Measurements from ENCODE around the gene TOMM7. TPM values are rescaled to one million over a fixed set of nuclear protein-coding genes. Genes with fewer than 3 reads are reported as not detected.
"Not testable (repeated sequence)": the region's sequence is repeated elsewhere in the genome, so short reads cannot be mapped to it uniquely, and the experiment has no call there.

TOMM7 gene
- total and polyA plus RNA-seq, 5 experiments from 2014 or later = 309 to 780 (median 462) TPM

- Mint-ChIP-seq H3K27me3 (no peaks in the 10 kb centered on the region), H3K4me1 (peaks cover 12 to 24% (median 17%) of the 10 kb centered on the region in 4 donors), H3K36me3 (peaks cover 0 to 58% (median 4%) of the 10 kb centered on the region in 3 donors), H3K4me3 (no peak overlapping the region), H3K27ac (peak overlapping the region in 2 of 10 donors; percentile 44 to 63), H3K9me3 (no peaks in the 10 kb centered on the region)
- DNase-seq (no peak), ATAC-seq (no peak)
- POLR2A ChIA-PET = no interaction called here
Observed at GRCh38 chr7:22811746-22812280, 10.8 kb downstream of the TOMM7 start.

GRCh38 chr7:22810843-22811242, 11.8 kb downstream of the TOMM7 start:
- peak overlapping the region in 7 of 10 donors; percentile 29 to 67 (median 50) for H3K27ac Mint-ChIP-seq
- no peak overlapping the region for H3K4me3 Mint-ChIP-seq
- H3K9me3 Mint-ChIP-seq = no peaks in the 10 kb centered on the region
- no peaks in the 10 kb centered on the region for H3K27me3 Mint-ChIP-seq
- peaks cover 0 to 49% (median 4%) of the 10 kb centered on the region in 3 donors for H3K36me3 Mint-ChIP-seq
- ATAC-seq = no peak
- peaks cover 5 to 15% (median 11%) of the 10 kb centered on the region in 4 donors for H3K4me1 Mint-ChIP-seq
- DNase-seq = no peak
- POLR2A ChIA-PET = interaction anchor here (1.4 kb wide), 1 partner anchor 12 kb away, joined by 5 read pairs; the partner anchor contains the start of gene TOMM7

- H3K27ac Mint-ChIP-seq = peak overlapping the region in 3 of 10 donors; percentile 26 to 48 (median 31)
- POLR2A ChIA-PET = interaction anchor here (1.4 kb wide), 1 partner anchor 13 kb away, joined by 5 read pairs; the partner anchor contains the start of gene TOMM7
Observed at GRCh38 chr7:22809902-22810642, 12.6 kb downstream of the TOMM7 start.

GRCh38 chr7:22808140-22808539, 14.5 kb downstream of the TOMM7 start:
- peaks cover 0 to 1% (median 0%) of the 10 kb centered on the region in 5 donors for H3K27me3 Mint-ChIP-seq
- H3K9me3 Mint-ChIP-seq = no peaks in the 10 kb centered on the region
- ATAC-seq = no peak
- POLR2A ChIA-PET = no interaction called here
- peak overlapping the region in 2 of 10 donors; percentile 22 for H3K27ac Mint-ChIP-seq
- DNase-seq = no peak
- peaks cover 0 to 5% (median 2%) of the 10 kb centered on the region in 4 donors for H3K4me1 Mint-ChIP-seq
- no peak overlapping the region for H3K4me3 Mint-ChIP-seq
- peaks cover 0 to 23% (median 4%) of the 10 kb centered on the region in 3 donors for H3K36me3 Mint-ChIP-seq

More at GRCh38 chr7:22809902-22810642, 12.6 kb downstream of the TOMM7 start:
- ATAC-seq = no peak
- Mint-ChIP-seq H3K4me1 (peaks cover 3 to 9% (median 8%) of the 10 kb centered on the region in 4 donors), H3K9me3 (no peaks in the 10 kb centered on the region), H3K4me3 (no peak overlapping the region), H3K36me3 (peaks cover 0 to 42% (median 4%) of the 10 kb centered on the region in 3 donors), H3K27me3 (no peaks in the 10 kb centered on the region)
- DNase-seq = no peak

GRCh38 chr7:22806752-22807151, 15.9 kb downstream of the TOMM7 start:
- Mint-ChIP-seq H3K9me3 (no peaks in the 10 kb centered on the region), H3K27me3 (peaks cover 0 to 4% (median 0%) of the 10 kb centered on the region in 5 donors), H3K4me1 (peaks cover 0 to 5% (median 2%) of the 10 kb centered on the region in 4 donors), H3K36me3 (peaks cover 0 to 10% (median 0%) of the 10 kb centered on the region in 3 donors), H3K27ac (no peak overlapping the region), H3K4me3 (no peak overlapping the region)
- POLR2A ChIA-PET = no interaction called here
- DNase-seq = no peak
- ATAC-seq = no peak

GRCh38 chr7:22805227-22805626, 17.4 kb downstream of the TOMM7 start:
- Mint-ChIP-seq H3K36me3 (no peaks in the 10 kb centered on the region), H3K27ac (no peak overlapping the region), H3K4me1 (peaks cover 0 to 4% (median 2%) of the 10 kb centered on the region in 4 donors), H3K27me3 (peaks cover 0 to 4% (median 0%) of the 10 kb centered on the region in 5 donors), H3K4me3 (no peak overlapping the region), H3K9me3 (no peaks in the 10 kb centered on the region)
- ATAC-seq = no peak
- DNase-seq = no peak
- POLR2A ChIA-PET = no interaction called here

GRCh38 chr7:22802831-22803230, 19.8 kb downstream of the TOMM7 start:
- H3K4me3 Mint-ChIP-seq, H3K27me3 Mint-ChIP-seq, H3K9me3 Mint-ChIP-seq, H3K27ac Mint-ChIP-seq, ATAC-seq, H3K36me3 Mint-ChIP-seq, H3K4me1 Mint-ChIP-seq, DNase-seq, POLR2A ChIA-PET: not testable (repeated sequence)

- Mint-ChIP-seq H3K4me3 (no peak overlapping the region), H3K36me3 (no peaks in the 10 kb centered on the region), H3K27ac (no peak overlapping the region), H3K9me3 (no peaks in the 10 kb centered on the region), H3K4me1 (no peaks in the 10 kb centered on the region), H3K27me3 (peaks cover 0 to 4% (median 0%) of the 10 kb centered on the region in 5 donors)
- POLR2A ChIA-PET = interaction anchor here (0.7 kb wide), 1 partner anchor 756 kb away, joined by 7 read pairs; no protein-coding TSS in a partner anchor
- ATAC-seq (no peak), DNase-seq (no peak)
Observed at GRCh38 chr7:22802426-22802825, 20.2 kb downstream of the TOMM7 start.

GRCh38 chr7:22801912-22802311, 20.7 kb downstream of the TOMM7 start:
- Mint-ChIP-seq H3K4me3 (no peak overlapping the region), H3K9me3 (no peaks in the 10 kb centered on the region), H3K27me3 (peaks cover 0 to 6% (median 3%) of the 10 kb centered on the region in 5 donors), H3K36me3 (no peaks in the 10 kb centered on the region), H3K4me1 (no peaks in the 10 kb centered on the region), H3K27ac (no peak overlapping the region)
- POLR2A ChIA-PET = interaction anchor here (0.7 kb wide), 1 partner anchor 756 kb away, joined by 7 read pairs; no protein-coding TSS in a partner anchor
- DNase-seq (no peak), ATAC-seq (no peak)

GRCh38 chr7:22799633-22800032, 23.0 kb downstream of the TOMM7 start:
- POLR2A ChIA-PET = no interaction called here
- no peaks in the 10 kb centered on the region for H3K4me1 Mint-ChIP-seq
- ATAC-seq = no peak
- peaks cover 0 to 3% (median 0%) of the 10 kb centered on the region in 9 donors for H3K9me3 Mint-ChIP-seq
- H3K4me3 Mint-ChIP-seq = no peak overlapping the region
- H3K27me3 Mint-ChIP-seq = peaks cover 0 to 6% (median 3%) of the 10 kb centered on the region in 5 donors
- no peak for DNase-seq
- no peak overlapping the region for H3K27ac Mint-ChIP-seq
- H3K36me3 Mint-ChIP-seq = no peaks in the 10 kb centered on the region

- Mint-ChIP-seq H3K36me3 (no peaks in the 10 kb centered on the region), H3K4me3 (no peak overlapping the region), H3K27ac (no peak overlapping the region), H3K27me3 (peaks cover 0 to 5% (median 4%) of the 10 kb centered on the region in 5 donors), H3K4me1 (no peaks in the 10 kb centered on the region), H3K9me3 (peaks cover 0 to 3% (median 0%) of the 10 kb centered on the region in 9 donors)
- ATAC-seq (no peak), DNase-seq (no peak)
- POLR2A ChIA-PET = no interaction called here
Observed at GRCh38 chr7:22793593-22794462, 28.8 kb downstream of the TOMM7 start.

Data from naive thymus-derived CD8-positive, alpha-beta T cell (primary cell).